HepG2 (cell line): ENCODE measurements around the gene HAUS7. TPM values are rescaled to one million over a fixed set of nuclear protein-coding genes. Genes with fewer than 3 reads are reported as not detected.

Experiments used
- BCL6 ChIP-seq: IDR thresholded peaks from 2 replicates; pipeline ENCODE4 v1.6.1; 2016; ENCODE audit warnings: missing genetic modification reagents, missing compliant biosample characterization
- EHMT2 ChIP-seq: fragments of 200-600 bp; sonication (generic); IDR thresholded peaks from 2 replicates; pipeline ENCODE4 v1.7.0; 2017; ENCODE audit warnings: antibody characterized with exemption, low read depth, low read length, borderline replicate concordance
- FOXC1 ChIP-seq: sonication (generic); formaldehyde crosslinking; IDR thresholded peaks from 2 replicates; pipeline ENCODE4 v1.8.0; 2022; ENCODE audit warnings: mild to moderate bottlenecking, missing genetic modification reagents, borderline replicate concordance
- HDAC2 ChIP-seq: sonication (generic); formaldehyde crosslinking; IDR thresholded peaks from 2 replicates; pipeline ENCODE4 v1.4.0; 2020; ENCODE audit warnings: missing genetic modification reagents
- IKZF5 ChIP-seq: IDR thresholded peaks from 2 replicates; pipeline ENCODE4 v1.6.1; 2018; ENCODE audit warnings: missing genetic modification reagents, mild to moderate bottlenecking, missing compliant biosample characterization
- KAT8 ChIP-seq: IDR thresholded peaks from 2 replicates; pipeline ENCODE4 v1.6.1; 2016; ENCODE audit warnings: missing genetic modification reagents, missing compliant biosample characterization
- KDM6A ChIP-seq: IDR thresholded peaks from 2 replicates; pipeline ENCODE4 v1.6.1; 2016; ENCODE audit warnings: low read depth
- MED8 ChIP-seq: sonication (generic); formaldehyde crosslinking; IDR thresholded peaks from 2 replicates; pipeline ENCODE4 v1.8.1; 2023; ENCODE audit warnings: mild to moderate bottlenecking, missing genetic modification reagents; ENCODE audit not compliant: insufficient replicate concordance
- NFE2 ChIP-seq: sonication (generic); formaldehyde crosslinking; IDR thresholded peaks from 2 replicates; pipeline ENCODE4 v1.4.0; 2020; ENCODE audit warnings: missing genetic modification reagents
- SMAD1 ChIP-seq: sonication (generic); formaldehyde crosslinking; IDR thresholded peaks from 2 replicates; pipeline ENCODE4 v1.4.0; 2020; ENCODE audit warnings: missing genetic modification reagents, low read depth, mild to moderate bottlenecking, borderline replicate concordance
- YEATS4 ChIP-seq: sonication (generic); formaldehyde crosslinking; IDR thresholded peaks from 2 replicates; pipeline ENCODE4 v1.4.0; 2020; ENCODE audit warnings: missing genetic modification reagents, borderline replicate concordance
- ZBTB7B ChIP-seq: sonication (generic); formaldehyde crosslinking; IDR thresholded peaks from 2 replicates; pipeline ENCODE4 v1.4.0; 2020; ENCODE audit warnings: missing genetic modification reagents
- ZFP36 ChIP-seq: fragments of 150-350 bp; IDR thresholded peaks from 2 replicates; pipeline ENCODE4 v1.6.1; 2018; ENCODE audit warnings: borderline replicate concordance, low read length, low read depth; ENCODE audit not compliant: partially characterized antibody
- ZNF124 ChIP-seq: sonication (generic); formaldehyde crosslinking; IDR thresholded peaks from 2 replicates; pipeline ENCODE4 v1.4.0; 2020; ENCODE audit warnings: missing genetic modification reagents
- ZNF44 ChIP-seq: sonication (generic); formaldehyde crosslinking; IDR thresholded peaks from 2 replicates; pipeline ENCODE4 v1.5.1; 2020; ENCODE audit warnings: mild to moderate bottlenecking, missing genetic modification reagents
- ZSCAN9 ChIP-seq: IDR thresholded peaks from 2 replicates; pipeline ENCODE4 v1.6.1; 2016; ENCODE audit warnings: borderline replicate concordance
- polyA plus RNA-seq, 8 experiments: library from polyadenylated mRNA; depleted of rRNA in 3 of 8; stranded (reverse) in 7 of 8; unstranded in 1 of 8; fragments of >200 nt; fragmentation: Illumina TruSeq in 4 of 8; extraction: Trizol in 4 of 8; gene quantifications; 2 replicates each; pipeline versions ENCODE4 v1.2.1 to v1.2.3, GENCODE V29; 2011 to 2016; ENCODE audit warnings: low read depth in 4 of 8, missing spikeins in 1 of 8, mixed read lengths in 1 of 8; ENCODE audit not compliant: insufficient read depth in 1 of 8
- total RNA-seq, 5 experiments: library from RNA; depleted of rRNA; stranded (reverse); fragments of >200 nt; fragmentation: Illumina TruSeq; extraction: Trizol; gene quantifications; 2 replicates each; pipeline ENCODE4 v1.2.3, GENCODE V29; 2016; ENCODE audit warnings: low read depth in 1 of 5
- TF ChIP-seq, protein P1 (sequence below): sonication (generic); formaldehyde crosslinking; IDR thresholded peaks from 2 replicates; pipeline ENCODE4 v1.4.0; 2020; ENCODE audit warnings: missing genetic modification reagents
- TF ChIP-seq, protein P2 (sequence below): sonication (generic); formaldehyde crosslinking; IDR thresholded peaks from 2 replicates; pipeline ENCODE4 v1.4.0; 2020; ENCODE audit warnings: missing genetic modification reagents, borderline replicate concordance
- TF ChIP-seq, protein P3 (sequence below): sonication (generic); formaldehyde crosslinking; IDR thresholded peaks from 2 replicates; pipeline ENCODE4 v1.4.0; 2020; ENCODE audit warnings: missing genetic modification reagents

The HAUS7 gene
- total and polyA plus RNA-seq, 2 of the 13 experiments (the other 11 are each of a cell fraction or from before 2014, with no cell fraction given), result 10.9 to 42.4 TPM

DNA sequence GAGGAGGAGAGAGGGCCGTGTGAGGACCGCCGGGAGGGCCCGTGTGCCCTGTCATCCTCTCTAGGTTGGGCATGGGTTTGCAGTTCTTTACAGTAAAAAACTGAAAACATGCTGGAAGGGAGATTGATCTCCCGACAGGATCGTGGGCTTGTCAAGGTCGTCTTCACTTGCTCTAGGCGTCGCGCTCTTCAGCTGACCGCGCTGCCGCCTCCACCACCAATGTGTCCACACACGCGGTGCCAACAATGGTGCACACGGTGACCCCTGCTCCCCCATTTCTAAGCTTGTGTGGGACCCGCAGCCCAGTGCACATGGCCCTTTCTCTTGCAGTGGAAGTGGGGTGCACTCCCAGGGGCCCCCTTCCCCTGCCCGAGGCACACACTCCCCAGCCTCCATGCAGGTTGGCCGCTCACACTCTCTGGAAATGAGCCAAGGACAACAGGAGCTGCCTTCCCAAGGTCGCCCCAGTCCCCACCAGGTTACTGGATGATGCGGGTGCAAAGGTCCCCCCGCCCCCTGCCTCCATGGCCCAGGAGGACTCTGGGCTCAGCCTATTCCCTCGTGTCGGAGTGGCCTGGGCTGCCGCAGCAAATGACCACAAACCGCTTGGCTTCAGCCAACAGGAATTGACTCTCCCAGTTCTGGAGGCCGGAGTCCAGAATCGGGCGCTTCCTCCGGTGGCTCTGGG, 60.8 kb downstream of the HAUS7 start (continued):
- TF ChIP-seq BCL6 (no peak), ZSCAN9 (no peak), IKZF5 (CRISPR knock-in tag) (peak; percentile 57; the same call in 1 of the 2 replicates), MED8 (CRISPR knock-in tag) (no peak), HDAC2 (no peak), ZNF124 (CRISPR knock-in tag) (no peak), ZNF44 (CRISPR knock-in tag) (no peak), SMAD1 (CRISPR knock-in tag) (no peak), KDM6A (CRISPR knock-in tag) (peak; percentile 62; the same call in 1 of the 2 replicates), ZFP36 (no peak), EHMT2 (no peak), NFE2 (no peak), FOXC1 (CRISPR knock-in tag) (no peak), KAT8 (CRISPR knock-in tag) (no peak), YEATS4 (CRISPR knock-in tag) (no peak), ZBTB7B (CRISPR knock-in tag) (peak; percentile 57; the same call in 1 of the 2 replicates)
- TF ChIP-seq, protein P1, sequence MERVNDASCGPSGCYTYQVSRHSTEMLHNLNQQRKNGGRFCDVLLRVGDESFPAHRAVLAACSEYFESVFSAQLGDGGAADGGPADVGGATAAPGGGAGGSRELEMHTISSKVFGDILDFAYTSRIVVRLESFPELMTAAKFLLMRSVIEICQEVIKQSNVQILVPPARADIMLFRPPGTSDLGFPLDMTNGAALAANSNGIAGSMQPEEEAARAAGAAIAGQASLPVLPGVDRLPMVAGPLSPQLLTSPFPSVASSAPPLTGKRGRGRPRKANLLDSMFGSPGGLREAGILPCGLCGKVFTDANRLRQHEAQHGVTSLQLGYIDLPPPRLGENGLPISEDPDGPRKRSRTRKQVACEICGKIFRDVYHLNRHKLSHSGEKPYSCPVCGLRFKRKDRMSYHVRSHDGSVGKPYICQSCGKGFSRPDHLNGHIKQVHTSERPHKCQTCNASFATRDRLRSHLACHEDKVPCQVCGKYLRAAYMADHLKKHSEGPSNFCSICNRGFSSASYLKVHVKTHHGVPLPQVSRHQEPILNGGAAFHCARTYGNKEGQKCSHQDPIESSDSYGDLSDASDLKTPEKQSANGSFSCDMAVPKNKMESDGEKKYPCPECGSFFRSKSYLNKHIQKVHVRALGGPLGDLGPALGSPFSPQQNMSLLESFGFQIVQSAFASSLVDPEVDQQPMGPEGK (CRISPR knock-in tag), result peak; percentile 74
- TF ChIP-seq, protein P2, sequence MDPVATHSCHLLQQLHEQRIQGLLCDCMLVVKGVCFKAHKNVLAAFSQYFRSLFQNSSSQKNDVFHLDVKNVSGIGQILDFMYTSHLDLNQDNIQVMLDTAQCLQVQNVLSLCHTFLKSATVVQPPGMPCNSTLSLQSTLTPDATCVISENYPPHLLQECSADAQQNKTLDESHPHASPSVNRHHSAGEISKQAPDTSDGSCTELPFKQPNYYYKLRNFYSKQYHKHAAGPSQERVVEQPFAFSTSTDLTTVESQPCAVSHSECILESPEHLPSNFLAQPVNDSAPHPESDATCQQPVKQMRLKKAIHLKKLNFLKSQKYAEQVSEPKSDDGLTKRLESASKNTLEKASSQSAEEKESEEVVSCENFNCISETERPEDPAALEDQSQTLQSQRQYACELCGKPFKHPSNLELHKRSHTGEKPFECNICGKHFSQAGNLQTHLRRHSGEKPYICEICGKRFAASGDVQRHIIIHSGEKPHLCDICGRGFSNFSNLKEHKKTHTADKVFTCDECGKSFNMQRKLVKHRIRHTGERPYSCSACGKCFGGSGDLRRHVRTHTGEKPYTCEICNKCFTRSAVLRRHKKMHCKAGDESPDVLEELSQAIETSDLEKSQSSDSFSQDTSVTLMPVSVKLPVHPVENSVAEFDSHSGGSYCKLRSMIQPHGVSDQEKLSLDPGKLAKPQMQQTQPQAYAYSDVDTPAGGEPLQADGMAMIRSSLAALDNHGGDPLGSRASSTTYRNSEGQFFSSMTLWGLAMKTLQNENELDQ (CRISPR knock-in tag), result no peak
- TF ChIP-seq, protein P3, sequence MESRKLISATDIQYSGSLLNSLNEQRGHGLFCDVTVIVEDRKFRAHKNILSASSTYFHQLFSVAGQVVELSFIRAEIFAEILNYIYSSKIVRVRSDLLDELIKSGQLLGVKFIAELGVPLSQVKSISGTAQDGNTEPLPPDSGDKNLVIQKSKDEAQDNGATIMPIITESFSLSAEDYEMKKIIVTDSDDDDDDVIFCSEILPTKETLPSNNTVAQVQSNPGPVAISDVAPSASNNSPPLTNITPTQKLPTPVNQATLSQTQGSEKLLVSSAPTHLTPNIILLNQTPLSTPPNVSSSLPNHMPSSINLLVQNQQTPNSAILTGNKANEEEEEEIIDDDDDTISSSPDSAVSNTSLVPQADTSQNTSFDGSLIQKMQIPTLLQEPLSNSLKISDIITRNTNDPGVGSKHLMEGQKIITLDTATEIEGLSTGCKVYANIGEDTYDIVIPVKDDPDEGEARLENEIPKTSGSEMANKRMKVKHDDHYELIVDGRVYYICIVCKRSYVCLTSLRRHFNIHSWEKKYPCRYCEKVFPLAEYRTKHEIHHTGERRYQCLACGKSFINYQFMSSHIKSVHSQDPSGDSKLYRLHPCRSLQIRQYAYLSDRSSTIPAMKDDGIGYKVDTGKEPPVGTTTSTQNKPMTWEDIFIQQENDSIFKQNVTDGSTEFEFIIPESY (CRISPR knock-in tag), result peak; percentile 90
